GM19351 (cell line): ENCODE measurements around the gene NR1I2.

Experiments
- ATAC-seq: cut with Tn5 transposase; IDR thresholded peaks from one replicate; pipeline ENCODE4 v1.9.1; 2021; ENCODE audit warnings: mild to moderate bottlenecking, moderate library complexity; ENCODE audit not compliant: unreplicated experiment

The NR1I2 gene

GRCh38 chr3:119817583-119818363, 35.9 kb downstream of the NR1I2 start:
- ATAC-seq: no peak

GRCh38 chr3:119818937-119819336, 37.0 kb downstream of the NR1I2 start:
- ATAC-seq: no peak

GRCh38 chr3:119819806-119820205, 37.9 kb downstream of the NR1I2 start:
- ATAC-seq: no peak

- no peak for ATAC-seq
These were observed 43.9 kb downstream of the NR1I2 start for GRCh38 chr3:119825820-119826219.

GRCh38 chr3:119826711-119827608, 45.1 kb downstream of the NR1I2 start:
- ATAC-seq: no peak

GRCh38 chr3:119829420-119829819, 47.5 kb downstream of the NR1I2 start:
- no peak for ATAC-seq

GRCh38 chr3:119831022-119831421, 49.1 kb downstream of the NR1I2 start:
- no peak for ATAC-seq

GRCh38 chr3:119831941-119832371, 50.1 kb downstream of the NR1I2 start:
- ATAC-seq: no peak

- no peak for ATAC-seq
These were observed 53.0 kb downstream of the NR1I2 start for GRCh38 chr3:119834754-119835370.

- no peak for ATAC-seq
These were observed 53.7 kb downstream of the NR1I2 start for GRCh38 chr3:119835556-119835955.

- ATAC-seq: no peak
These were observed 60.0 kb downstream of the NR1I2 start for GRCh38 chr3:119841808-119842471.

GRCh38 chr3:119849126-119849525, 67.2 kb downstream of the NR1I2 start:
- ATAC-seq: no peak

GRCh38 chr3:119856695-119857094, 74.8 kb downstream of the NR1I2 start:
- no peak for ATAC-seq

- ATAC-seq: no peak
These were observed 77.1 kb downstream of the NR1I2 start for GRCh38 chr3:119858957-119859356.

- ATAC-seq: no peak
These were observed 77.8 kb downstream of the NR1I2 start for GRCh38 chr3:119859728-119860127.

GRCh38 chr3:119861681-119862080, 79.8 kb downstream of the NR1I2 start:
- no peak for ATAC-seq

- no peak for ATAC-seq
These were observed 80.7 kb downstream of the NR1I2 start for GRCh38 chr3:119862616-119863015.

GRCh38 chr3:119864476-119864875, 82.6 kb downstream of the NR1I2 start:
- ATAC-seq: no peak
